ENCODE results near the gene RDH13. TPM values are rescaled to one million over a fixed set of nuclear protein-coding genes. Genes with fewer than 3 reads are reported as not detected.

The RDH13 gene
- total RNA-seq, 1 experiment from 2014 or later = 31.1 TPM

GRCh38 chr19:54995561-54995960, 67.4 kb downstream of the RDH13 start:
- no peaks in the 10 kb centered on the region for H3K9me2 ChIP-seq (ENCODE audit: insufficient read depth)
- CTCF ChIA-PET = no interaction called here
- H2AFZ ChIP-seq (ENCODE audit: low read depth, low read length, poor library complexity, severe bottlenecking) = no peak overlapping the region
- ATAC-seq (no peak), DNase-seq (ENCODE audit: low read depth, low spot score) (no peak)
- TF ChIP-seq ZBTB33 (IDR thresholded peaks at IDR 0.05; ENCODE audit: extremely low read depth, insufficient replicate concordance, low read length) = no peak
- TF ChIP-seq CBX3 (IDR thresholded peaks at IDR 0.05; ENCODE audit: low read depth) = no peak
- no peak for TF ChIP-seq REST (IDR thresholded peaks at IDR 0.05; ENCODE audit: low read depth)
- TF ChIP-seq ATF3 (IDR thresholded peaks at IDR 0.05) = no peak
- no peak for TF ChIP-seq CTCF (IDR thresholded peaks at IDR 0.05 in 2 of 3, conservative IDR thresholded peaks at IDR 0.05 in 1 of 3; ENCODE audit: borderline replicate concordance in 1 of 3, insufficient read depth in 1 of 3, low read depth in 2 of 3, low read length in 2 of 3)
- TF ChIP-seq POLR2AphosphoS5 (IDR thresholded peaks at IDR 0.05; ENCODE audit: low read depth, low read length) = no peak
- TF ChIP-seq ELF1 (IDR thresholded peaks at IDR 0.05; ENCODE audit: borderline replicate concordance, low read depth) = no peak
- TF ChIP-seq RAD21 (IDR thresholded peaks at IDR 0.05; ENCODE audit: low read depth) = no peak
- TF ChIP-seq EZH2phosphoT487 (IDR thresholded peaks at IDR 0.05; ENCODE audit: borderline replicate concordance) = no peak
- no peak for TF ChIP-seq CEBPB (IDR thresholded peaks at IDR 0.05; ENCODE audit: low read depth)
- no peak for TF ChIP-seq ZFX (IDR thresholded peaks at IDR 0.05)
- no peak for TF ChIP-seq YY1 (IDR thresholded peaks at IDR 0.05; ENCODE audit: extremely low read depth, insufficient replicate concordance, low read depth, low read length)
- TF ChIP-seq EGR1 (IDR thresholded peaks at IDR 0.05; ENCODE audit: low read depth) = no peak
- no peak for TF ChIP-seq ZNF274 (IDR thresholded peaks at IDR 0.05; ENCODE audit: low read depth, low read length)
- TF ChIP-seq EZH2 (IDR thresholded peaks at IDR 0.05) = no peak
- no peaks in the 10 kb centered on the region for H3K79me2 ChIP-seq (ENCODE audit: insufficient read depth, low read length)
- POLR2A ChIA-PET = no interaction called here
- intact Hi-C loops (cut with micrococcal nuclease) = no loop called here
- no TSS peak for BruUV-seq (replicated peaks)
- no peaks in the 10 kb centered on the region for H4K20me1 ChIP-seq (ENCODE audit: insufficient read depth)
- RAD21 ChIA-PET (ENCODE audit: low non-redundant PET in 1 of 2, low total read pairs in 2 of 2, uncharacterized antibody in 2 of 2, unreplicated experiment in 2 of 2) = no interaction called here
- H3K9me3 ChIP-seq (ENCODE audit: control insufficient read depth in 1 of 2, insufficient read depth in 1 of 2, low read depth in 1 of 2, low read length in 2 of 2) = no peaks in the 10 kb centered on the region
- H3K27me3 ChIP-seq (ENCODE audit: insufficient read depth, low read length) = no peaks in the 10 kb centered on the region
- no peak overlapping the region for H3K9ac ChIP-seq (ENCODE audit: low read length)
- H3K4me3 ChIP-seq (replicated peaks in 1 of 2; ENCODE audit: low read depth in 1 of 2, low read length in 2 of 2) = no peak overlapping the region
- no peak overlapping the region for H3K27ac ChIP-seq (ENCODE audit: low read depth, low read length)
- peaks cover 7% of the 10 kb centered on the region in 2 experiments; a peak in 3 of 4 replicates for H3K36me3 ChIP-seq (ENCODE audit: control insufficient read depth in 1 of 2, insufficient read depth in 2 of 2, low read length in 2 of 2)
- H3K4me2 ChIP-seq (ENCODE audit: low read length) = no peak overlapping the region
- H3K4me1 ChIP-seq (ENCODE audit: control insufficient read depth in 1 of 2, insufficient read depth in 2 of 2, low read length in 2 of 2) = no peaks in the 10 kb centered on the region

All from HCT116 (cell line).